Activated naive CD4-positive, alpha-beta T cell treated with anti-CD3 and anti-CD28 coated beads, Interleukin-2, amount 10 ng/mL, durations not matched to agents 5 hours and 36 hours (primary cell): Measurements from ENCODE around the gene HIKESHI. TPM values are rescaled to one million over a fixed set of nuclear protein-coding genes. Genes with fewer than 3 reads are reported as not detected.

Source experiments
- total RNA-seq, 2 experiments: library from RNA; stranded (reverse); gene quantifications; one replicate each; pipeline ENCODE4 v1.2.3, GENCODE V29; 2021

The HIKESHI gene, protein sequence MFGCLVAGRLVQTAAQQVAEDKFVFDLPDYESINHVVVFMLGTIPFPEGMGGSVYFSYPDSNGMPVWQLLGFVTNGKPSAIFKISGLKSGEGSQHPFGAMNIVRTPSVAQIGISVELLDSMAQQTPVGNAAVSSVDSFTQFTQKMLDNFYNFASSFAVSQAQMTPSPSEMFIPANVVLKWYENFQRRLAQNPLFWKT
- 10 to 100 TPM; 34.1 to 36.3 TPM for total RNA-seq

DNA sequence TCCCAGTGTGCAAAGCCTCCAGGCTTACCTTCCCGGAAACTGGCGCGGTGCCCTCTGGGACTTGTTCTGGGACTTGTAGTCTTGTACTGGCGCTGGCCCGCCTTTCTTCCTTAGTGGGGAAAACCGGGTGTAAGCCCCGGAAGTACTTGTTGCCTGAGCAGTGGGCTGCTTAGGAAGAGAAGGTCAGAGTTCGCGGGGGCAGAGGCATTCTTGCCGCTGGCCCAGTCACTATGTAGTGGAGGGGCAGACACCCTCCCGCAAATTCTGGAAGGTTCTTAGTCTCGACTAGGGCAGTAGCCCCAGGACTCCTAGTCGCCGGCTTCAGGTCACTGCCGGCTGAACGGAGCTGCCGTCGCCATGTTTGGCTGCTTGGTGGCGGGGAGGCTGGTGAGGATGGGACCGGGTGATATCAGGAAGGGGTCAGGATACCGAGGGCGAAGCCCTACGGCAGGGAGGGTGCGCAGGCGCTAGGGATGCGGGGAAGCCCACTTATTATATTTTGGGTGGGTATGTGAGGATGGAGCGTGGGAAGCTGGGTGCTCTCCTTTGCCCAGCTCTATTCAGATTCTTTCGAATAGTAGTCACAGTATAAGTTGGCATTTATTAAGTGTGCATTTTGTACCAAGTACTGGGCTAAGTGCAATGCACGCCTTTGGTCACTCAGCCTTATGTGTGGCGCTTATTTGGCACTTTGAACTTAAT, at the start of gene HIKESHI:
TSS of gene HIKESHI (plus strand) at position 149 of the 702 bp plus-strand sequence. CDS start at position 358, 209 bp downstream.

DNA sequence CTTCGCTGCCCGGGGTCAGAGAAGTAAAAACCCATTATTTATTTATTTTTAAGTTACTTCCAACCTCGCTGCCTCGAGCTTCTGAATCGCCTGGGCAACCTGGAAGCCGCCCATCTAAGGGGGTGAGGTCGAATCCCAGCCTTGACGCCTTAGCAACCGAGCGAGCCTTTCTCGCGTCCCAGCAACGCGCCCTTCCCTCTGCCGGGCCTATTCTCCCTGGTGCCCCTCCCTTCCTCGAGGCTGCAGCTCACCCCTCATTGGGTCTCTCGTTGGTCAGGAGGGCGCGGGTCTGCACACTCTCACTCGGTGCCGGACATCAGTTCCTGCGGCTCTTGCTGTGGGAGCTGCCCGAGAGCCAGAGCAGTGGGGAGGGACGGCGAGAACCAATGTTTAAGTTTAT, 72.5 kb downstream of the HIKESHI start, which contains the start of gene CCDC81:
TSS of gene CCDC81 (plus strand) at position 302 of the 400 bp plus-strand sequence. CDS start 277 bp downstream, outside the sequence.

Other genes starting within 250 kb of the HIKESHI start
- 100 to 1,000 TPM; 113 to 119 TPM for gene PICALM, start 233.2 kb upstream of the HIKESHI start, total RNA-seq
- 10 to 100 TPM; 37.8 to 38.8 TPM for gene EED, start 57.5 kb upstream of the HIKESHI start, total RNA-seq
- gene CCDC81, start 72.6 kb downstream of the HIKESHI start, total RNA-seq = under 1 TPM; 0.50 to 0.51 TPM